GM18867 (cell line): Measurements from ENCODE around the gene LACTBL1.
"Not testable (repeated sequence)": the region's sequence is repeated elsewhere in the genome, so short reads cannot be mapped to it uniquely, and the experiment has no call there.

ENCODE experiments used
- ATAC-seq: cut with Tn5 transposase; IDR thresholded peaks from one replicate; pipeline ENCODE4 v1.9.1; 2021; ENCODE audit warnings: mild to moderate bottlenecking, moderate library complexity; ENCODE audit not compliant: unreplicated experiment

The LACTBL1 gene

DNA sequence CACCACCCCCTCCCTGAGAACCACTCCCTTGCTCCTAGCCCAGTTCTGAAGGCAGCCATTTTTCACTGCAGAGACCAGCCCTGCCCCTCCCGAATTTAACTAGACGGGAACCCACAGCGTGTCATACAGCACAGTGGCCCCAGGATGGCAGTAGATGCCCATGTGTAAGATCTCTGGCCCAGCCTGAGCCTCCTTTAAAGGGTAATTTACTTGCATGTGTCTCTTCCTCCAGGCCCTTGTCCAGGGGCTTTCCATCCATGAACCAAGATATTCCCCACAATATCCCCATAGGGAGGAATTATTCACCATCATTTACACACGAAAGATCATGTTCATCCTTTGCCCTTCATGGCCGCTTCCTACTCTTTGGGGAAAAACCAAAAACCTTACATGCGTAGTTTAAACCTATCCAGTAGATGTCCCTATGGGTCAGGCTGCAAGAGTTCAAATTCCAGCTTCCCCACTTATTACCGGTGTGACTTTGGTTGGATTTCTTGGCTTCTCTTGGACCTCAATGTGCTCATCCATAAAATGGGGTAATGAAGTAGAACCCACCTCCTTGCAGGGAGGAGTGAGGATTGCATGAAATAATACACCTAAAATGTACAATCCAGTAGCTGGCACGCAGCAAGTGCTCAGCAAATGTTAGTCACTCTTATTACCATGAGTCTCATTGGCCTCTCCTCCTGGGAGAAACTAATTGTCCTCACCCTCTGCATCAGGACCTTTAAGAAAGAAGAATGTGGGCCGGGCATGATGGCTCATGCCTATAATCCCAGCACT is 4.0 kb upstream of the LACTBL1 start:
- ATAC-seq = peak; percentile 67

DNA sequence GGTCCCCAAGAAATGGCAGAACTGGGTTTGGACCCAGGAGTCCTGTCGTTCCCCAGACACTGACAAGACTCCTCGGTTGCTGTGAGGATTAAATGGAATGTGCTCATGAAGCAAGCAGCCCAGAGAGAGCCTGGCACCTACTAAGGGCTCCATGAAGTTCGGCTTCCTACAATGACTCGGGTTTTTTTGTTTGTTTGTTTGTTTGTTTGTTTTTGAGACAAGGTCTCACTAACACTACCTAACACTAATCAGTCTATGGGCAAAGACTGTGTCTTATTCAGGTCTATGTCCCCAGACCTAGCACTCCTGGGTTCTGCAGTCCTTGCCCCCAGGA is 3.4 kb upstream of the LACTBL1 start:
- no peak for ATAC-seq

DNA sequence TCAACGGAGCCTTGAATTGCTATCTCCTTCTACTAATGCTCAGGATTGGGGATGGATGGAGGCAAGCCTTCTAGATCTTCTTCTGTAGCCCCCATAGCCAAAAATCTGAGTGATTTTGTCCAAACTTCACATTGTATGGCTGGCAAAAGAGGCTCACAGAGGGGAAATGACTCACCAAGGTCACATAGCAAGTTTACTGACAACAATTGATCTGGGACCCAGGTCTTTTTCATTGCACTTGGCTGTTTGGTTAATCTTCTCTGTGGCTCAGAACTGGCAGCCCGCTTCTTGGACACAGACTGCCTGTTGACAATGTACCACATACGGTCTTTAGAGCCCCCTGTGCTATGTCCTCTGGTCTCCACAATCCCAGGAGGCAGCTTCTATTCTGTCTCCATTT is 3.0 kb upstream of the LACTBL1 start:
- no peak for ATAC-seq

DNA sequence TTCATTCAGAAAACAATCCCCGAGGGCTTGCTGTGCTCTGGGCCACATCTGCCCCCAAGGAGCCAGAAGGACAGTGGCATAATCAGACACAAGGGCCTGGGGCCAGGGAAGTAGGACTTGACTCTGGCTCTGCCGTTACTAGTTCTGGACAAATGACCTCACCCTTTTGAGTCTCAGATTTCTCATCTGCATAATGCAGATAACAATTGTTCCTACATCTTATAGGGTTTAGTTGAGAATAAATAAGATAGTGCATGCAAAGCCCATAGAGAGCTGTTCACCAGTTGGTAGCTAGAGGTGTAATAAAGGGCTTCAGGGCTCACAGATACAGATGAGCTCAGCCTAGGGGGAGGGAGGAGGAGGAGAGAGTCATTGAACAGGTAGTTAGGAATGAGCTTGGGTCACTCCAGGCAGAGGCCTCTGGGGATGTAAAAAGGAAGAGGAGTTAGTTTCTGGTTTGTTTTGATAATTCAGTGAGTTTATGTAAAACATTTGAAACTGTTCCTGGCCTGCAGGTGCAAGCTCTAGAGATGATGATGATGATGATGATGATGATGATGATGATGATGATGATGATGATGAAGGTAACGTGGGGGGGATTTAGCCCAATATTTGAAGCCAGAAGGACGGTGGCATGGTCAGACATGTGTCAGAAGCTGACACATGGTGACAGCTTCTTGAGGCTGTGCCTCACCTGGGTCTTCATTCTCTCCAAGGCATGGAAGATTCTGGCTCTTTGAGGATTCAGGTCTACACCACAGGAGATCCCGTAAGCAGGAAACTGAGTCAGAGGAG is 858 bp downstream of the LACTBL1 start:
- no peak for ATAC-seq

DNA sequence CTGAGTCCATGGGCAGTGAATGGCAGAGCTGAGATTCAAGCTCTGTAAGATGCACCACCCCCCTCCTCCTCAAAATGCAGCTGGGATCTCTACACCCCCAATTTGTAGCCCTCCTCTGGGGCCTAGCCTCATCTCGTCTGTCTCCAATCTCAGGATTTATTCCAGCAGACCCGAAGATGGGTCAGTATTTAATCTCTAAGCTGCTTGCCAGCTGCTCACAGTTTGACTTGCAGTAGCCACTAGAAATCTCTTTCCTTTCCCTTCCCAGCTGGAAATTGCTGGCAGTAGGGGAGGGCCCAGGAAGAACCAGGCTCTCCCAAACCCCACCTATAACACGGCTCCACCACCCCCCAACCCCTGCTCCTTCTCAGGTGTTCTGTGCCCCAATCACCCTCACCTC is 1.5 kb downstream of the LACTBL1 start:
- ATAC-seq = no peak

DNA sequence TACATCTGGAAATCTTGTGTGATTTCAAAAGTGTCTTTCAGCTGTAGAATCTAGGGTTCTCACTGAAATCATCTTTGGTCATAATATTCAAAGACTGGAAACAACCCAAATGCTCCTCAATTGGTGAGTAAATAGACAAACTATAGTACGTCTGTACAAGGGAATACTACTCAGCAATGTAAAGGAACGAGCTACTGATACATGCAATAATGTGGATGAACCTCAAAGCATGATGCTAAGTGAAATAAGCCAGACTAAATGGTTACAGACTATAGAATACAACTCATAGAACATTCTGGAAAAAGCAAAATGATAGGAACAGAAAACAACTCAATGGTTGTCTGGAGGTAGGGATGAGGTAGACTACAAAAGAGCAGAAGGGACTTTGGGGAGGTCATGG is 2.6 kb downstream of the LACTBL1 start:
- ATAC-seq = no peak

DNA sequence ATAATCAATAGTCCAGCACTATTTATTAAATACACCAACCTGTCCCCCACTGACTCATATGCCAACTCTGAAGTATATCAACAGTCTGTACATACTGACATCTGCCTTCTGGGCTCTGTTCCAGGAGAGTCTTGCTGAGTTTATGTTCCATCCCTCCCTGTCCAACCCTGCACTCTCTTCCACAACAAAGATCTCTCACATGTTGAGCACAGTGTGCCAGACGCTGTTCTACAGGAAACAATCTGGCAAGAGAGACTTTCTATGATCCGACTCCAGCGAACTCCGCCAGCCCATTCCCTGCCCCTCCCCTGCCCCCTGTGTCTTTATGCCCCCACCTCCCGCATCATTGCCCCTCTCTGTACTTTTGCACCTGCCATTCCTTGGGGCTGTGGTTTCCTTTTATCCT is 3.4 kb downstream of the LACTBL1 start:
- no peak for ATAC-seq

DNA sequence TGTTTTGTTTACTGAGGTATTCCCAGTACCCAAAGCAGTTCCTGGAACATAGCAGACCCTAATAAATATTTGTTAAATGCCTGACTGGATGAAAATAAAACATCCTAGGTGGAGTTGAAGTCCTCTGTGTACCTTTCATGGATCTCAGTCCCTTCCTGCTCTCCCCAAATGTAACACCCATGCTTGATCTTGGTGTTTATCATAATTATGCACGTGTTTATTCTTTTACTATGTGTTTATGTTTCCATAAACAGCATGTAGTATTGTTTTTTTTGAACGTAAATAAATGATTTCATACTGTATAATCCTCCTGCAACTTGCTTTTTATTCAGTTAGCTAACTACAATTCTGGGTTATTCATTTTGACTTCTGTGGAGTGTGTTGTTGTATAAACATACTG is 4.8 kb downstream of the LACTBL1 start:
- no peak for ATAC-seq

DNA sequence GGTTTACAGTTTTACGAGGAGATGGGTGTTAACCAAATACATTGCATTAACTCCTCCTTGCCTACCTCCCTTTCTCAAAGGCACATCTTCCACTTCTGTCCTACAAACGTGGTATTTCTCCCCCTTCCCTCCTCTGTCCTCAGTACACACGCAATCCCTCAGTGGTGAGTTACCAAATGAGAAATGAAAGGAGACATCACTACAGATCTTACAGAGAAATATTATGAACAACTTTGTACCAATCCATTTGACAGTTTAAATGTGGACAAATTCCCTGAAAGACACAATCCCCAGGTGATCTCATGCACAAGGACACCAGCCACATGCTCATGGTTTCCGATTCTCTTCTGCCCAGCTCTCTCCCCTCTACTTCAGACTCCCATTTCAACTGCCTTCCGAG is 6.4 kb downstream of the LACTBL1 start:
- ATAC-seq = no peak

DNA sequence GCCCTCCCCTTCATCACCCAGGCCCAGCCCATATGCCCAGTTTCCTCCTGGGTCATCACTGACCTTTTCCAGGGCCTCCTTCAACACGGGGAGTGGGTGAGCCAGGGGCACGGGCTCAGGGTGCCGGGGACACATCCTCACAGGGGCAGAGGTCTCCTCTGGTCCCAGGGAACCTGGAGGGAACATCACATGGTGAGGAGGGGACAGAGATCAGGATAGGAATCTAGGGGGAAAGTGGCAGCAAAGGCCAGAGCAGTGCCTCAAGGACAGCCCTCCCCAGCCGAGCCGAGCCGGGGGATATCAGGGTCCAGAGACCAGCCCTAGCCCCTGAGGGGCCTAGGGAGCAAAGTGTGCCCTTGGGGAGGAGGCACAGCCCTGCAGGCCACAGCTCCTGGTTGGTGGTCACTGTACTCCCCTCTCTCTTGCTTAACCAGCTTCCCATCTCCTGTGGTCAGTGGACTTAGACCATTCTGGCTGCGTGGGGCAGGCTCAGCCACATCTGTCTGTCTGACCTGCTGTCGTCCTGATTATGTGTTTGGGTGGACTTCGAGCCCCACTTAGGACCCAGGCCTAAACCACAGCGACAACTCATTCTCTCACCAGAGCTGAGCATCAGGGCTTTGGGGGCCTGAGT is 9.5 kb downstream of the LACTBL1 start:
- ATAC-seq = no peak

DNA sequence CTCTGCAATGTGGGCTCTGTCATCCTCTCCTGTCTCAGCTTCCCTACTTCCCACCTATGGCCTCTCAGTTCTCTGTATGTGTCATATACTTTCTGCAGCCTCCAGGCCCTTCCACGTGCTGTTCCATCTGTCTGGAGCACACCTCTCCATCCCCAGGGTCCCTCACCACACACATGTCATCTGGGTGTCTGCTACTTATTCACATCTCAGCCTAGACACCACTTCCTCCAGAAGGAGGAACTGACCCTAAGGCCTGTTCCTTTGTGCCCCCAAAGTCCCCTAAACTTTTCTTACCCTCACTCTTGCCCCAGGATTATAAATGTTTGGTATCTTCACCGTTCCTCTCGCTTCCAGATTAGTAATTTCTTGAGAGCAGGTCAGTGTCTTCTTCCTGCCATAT is 10.1 kb downstream of the LACTBL1 start:
- ATAC-seq = no peak

DNA sequence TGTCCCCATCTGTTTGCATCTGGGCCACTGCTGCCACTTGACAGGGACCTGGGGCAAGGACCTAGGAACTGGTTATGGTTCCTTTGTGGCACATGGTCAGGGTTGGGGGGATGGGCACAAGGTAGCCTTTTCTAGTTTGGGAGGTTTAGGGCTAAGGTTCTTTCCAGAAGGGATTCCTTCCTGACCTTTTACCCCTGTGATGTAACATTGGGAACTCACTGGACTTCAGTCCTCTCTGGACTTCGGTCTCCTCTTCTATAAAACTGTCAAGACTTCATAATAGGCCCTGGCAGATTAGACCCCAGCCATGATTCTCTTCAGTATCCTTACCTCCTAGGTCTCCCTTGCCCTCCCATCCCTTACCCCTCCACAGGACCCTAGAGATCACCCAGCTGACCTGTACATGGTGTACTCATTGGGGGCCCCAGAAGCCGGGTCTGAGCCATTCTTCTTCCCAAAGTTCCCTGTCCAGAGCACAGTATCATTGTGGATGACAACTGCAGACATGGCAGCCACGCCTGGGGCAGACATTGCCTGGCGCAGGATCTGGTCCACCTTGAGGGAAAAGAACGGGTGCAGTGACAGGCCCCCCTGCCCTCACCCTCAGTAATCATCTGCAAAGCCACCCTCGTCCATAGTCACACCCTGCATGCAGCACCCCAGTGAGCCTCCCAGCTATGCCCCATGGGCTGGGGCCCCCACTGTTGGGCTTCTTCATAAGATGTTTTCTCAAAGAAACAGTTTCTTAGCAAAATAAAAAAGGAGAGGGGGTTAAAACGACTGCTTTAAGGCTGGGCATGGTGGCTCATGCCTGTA is 12.9 kb downstream of the LACTBL1 start:
- ATAC-seq = no peak

DNA sequence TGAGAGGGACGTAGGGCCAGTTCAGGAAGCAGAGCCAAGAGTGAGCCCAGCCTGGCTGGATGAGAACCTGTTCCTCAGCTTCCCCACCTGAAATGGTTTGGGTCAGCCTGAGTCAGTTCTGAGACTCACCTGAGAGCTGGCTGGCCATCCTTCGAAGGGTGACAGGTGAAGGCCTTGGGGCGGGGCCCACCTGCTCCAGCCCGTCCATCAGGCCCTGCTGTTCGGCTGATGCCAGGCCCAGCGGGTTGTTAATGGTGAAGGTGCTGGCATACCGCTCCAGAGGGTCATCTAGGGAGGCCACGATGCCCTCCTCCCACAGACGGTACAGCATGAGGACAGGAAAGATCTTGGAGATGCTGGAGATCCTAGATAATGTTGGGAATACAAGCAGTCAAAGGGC is 14.1 kb downstream of the LACTBL1 start:
- ATAC-seq = no peak

DNA sequence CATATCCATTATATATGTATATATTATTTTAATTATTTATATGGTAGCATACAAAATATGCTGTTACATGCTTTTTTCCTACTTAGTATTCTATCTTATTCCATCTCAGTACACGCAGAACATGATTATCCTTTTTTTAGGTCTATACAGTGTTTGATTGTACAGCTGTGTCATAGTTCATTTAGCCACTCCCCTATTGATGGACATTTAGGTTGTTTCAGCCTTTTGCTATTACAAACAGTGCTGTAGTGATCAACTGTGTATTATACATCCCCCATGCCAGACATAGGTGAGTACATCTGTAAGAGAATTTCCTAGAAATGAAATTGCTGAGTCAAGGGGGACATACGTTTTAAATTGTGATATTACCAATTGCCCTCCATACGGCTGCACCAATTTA is 15.6 kb downstream of the LACTBL1 start:
- no peak for ATAC-seq

DNA sequence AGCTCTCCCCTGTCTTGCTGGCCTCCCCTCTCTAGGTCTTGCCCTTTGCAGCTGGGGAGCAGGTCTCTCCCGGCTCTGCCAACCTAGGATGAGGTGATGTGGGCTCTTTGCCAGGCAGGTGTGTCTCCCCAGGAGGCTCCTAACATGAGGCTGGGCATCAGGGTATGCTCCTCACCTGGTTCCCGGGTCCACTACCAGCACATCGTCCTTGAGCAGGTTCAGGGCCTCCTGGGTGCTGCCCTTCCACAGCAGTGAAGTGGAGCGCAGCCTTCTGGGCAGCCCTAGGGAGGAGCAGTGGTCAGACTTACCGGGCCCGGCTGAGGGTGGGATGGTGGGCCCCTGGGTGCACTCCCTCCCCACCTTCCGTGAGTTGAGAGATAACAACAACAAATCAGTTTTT is 17.5 kb downstream of the LACTBL1 start:
- ATAC-seq = no peak

DNA sequence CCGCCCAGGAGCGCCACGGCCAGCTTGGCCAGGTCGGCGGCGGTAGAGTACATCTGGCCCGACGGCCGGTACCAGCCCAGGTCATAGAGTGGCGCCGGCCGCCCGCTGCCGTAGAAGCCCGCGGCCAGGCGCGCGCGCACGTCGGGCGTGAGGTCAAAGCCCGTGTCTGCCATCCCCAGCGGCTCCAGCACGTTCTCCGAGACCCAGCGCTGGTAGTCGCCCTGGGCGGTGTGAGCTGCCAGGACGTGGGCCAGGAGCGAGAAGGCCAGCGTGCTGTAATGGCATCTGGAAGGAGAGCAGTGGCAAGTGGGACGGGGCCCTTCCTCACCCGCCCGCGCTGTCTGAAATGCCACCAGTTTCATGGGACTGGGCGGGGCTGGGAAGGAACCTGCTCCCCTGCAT is 18.9 kb downstream of the LACTBL1 start:
- no peak for ATAC-seq

DNA sequence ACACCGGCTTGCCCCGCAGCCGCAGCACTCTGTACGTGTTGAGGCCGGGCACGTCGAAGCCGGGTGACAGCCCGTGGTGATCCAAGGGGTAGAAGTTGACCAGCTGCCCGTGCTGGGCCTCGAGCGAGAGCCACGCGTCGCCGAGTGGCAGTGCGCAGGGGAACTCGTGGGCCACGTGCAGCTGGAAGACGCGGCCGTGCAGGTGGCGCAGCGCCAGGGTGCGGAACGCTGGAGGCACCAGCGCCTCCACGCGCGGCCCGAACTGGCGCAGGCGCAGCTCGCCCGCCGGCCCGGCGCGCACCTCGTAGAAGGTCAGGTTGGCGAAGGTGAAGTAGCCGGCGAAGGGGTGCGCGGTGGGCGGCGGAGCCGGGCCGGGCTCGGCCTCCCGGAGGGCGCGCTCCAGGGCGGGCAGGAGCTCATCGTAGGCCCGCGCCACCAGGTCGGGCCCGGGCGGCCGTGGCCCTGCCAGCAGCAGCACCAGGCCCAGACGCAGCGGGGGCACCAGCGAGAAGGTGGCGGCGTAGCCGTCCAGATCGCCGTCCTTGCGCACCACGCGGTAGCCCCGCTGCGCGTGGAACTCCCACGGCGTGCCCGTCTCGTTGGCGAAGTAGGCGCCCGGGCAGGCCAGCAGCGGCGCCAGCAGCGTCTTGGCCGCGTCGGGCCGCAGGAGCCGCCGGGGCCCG is 19.5 kb downstream of the LACTBL1 start:
- no peak for ATAC-seq

DNA sequence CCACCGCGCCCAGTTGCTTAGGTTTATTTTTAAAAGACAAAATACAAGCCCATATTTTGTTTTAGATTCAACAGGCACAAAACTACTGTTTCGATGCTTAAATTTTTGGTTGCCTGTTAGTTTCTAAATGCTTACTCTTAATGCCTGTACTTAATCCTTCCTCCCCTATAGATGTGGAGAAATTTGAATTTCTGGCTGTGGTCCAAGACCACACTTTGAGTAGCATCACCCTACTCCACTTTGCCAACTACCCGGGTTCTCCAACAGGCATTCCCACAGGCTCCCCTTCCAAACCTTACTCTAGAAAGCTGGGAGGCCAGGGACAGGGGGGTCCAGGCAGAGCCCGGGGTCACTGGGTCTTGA is 20.0 kb downstream of the LACTBL1 start:
- no peak for ATAC-seq

DNA sequence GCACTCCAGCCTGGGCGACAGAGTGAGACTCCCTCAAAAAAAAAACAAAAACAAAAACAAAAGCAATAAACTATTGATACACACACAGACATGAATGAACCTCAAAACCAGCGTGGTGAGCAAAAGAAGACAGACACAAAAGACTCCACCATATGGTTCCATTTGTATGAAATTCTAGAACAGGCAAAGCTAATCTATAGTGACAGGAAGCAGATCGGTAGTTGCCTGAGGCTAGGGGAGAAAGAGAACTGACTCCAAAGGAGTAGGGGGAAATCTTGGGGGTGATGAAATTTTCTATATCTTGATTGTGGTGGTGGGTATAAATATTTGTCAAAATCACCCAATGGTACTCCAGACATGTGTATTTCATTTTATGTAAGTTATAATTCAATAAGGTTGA is 20.9 kb downstream of the LACTBL1 start:
- no peak for ATAC-seq

DNA sequence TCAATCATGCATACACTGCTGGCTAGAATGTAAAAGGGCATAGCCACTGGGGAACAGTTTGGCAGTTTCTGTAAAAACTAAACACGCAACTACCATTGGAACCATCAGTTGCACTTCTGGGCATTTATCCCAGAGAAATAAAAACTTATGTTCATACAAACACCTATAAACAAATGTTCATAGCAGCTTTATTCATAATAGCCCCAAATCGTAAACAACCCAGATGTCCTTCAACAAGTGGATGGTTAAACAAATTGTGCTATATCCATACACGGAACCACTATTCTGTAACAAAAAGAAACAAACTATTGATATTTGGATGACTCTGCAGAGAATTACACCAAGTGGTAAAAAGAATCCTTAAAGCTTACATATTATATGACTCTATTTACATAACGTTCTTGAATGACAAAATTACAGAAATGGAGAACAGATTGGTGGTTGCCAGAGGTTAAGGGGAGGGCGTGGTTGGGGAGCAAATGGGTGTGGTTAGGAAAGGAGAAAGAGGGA is 22.8 kb downstream of the LACTBL1 start:
- no peak for ATAC-seq

DNA sequence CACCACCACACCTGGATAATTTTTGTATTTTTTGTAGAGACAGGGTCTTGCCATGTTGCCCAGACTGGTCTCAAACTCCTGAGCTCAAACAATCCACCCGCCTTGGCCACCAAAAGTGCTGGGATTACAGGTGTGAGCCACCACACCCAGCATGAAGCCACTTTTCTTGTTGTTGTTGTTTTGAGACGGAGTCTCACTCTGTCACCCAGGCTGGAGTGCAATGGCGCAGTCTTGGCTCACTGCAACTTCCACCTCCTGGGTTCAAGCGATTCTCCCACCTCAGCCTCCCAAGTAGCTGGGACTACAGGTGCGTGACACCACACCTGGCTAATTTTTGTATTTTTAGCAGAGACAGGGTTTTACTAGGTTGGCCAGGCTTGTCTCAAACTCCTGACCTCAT is 27.5 kb downstream of the LACTBL1 start:
- not testable (repeated sequence) for ATAC-seq
